ENCODE data around the gene GUCY1B1. TPM values are rescaled to one million over a fixed set of nuclear protein-coding genes. Genes with fewer than 3 reads are reported as not detected.

GUCY1B1 gene
- total and polyA plus RNA-seq, 11 donors = 12.5 to 30.7 (median 18.5) TPM

GRCh38 chr4:155777971-155778735 is 19.3 kb downstream of the GUCY1B1 start:
- Histone ChIP-seq H3K4me1 (peaks cover 0 to 23% (median 6%) of the 10 kb centered on the region in 12 donors), H3K36me3 (peaks cover 0 to 52% (median 5%) of the 10 kb centered on the region in 9 donors), H3K27ac (peak overlapping the region in 6 of 12 donors; percentile 8 to 58 (median 17)), H3K9me3 (no peaks in the 10 kb centered on the region), H3K27me3 (no peaks in the 10 kb centered on the region), H3K4me3 (no peak overlapping the region)
- 41 to 53% (median 48%) methylated on average over 3 of the region's 3 CpGs for WGBS, 4 donors
- intact Hi-C loops (cut with DNase I) = loop anchor here in 2 of 10 donors (10.0 kb wide), 1 partner anchor 103 kb away; no protein-coding TSS in a partner anchor
- TF ChIP-seq POLR2A (IDR thresholded peaks at IDR 0.05) (no peak), CTCF (IDR thresholded peaks at IDR 0.05) (no peak)
- no peak for DNase-seq
- ATAC-seq = peak in 1 of 4 donors; percentile 41

GRCh38 chr4:155780775-155781174 is 22.0 kb downstream of the GUCY1B1 start:
- intact Hi-C loops (cut with DNase I) = loop anchor here in 6 of 10 donors (5.0 to 10.0 kb wide), 5 partner anchors 113 to 376 kb away; partner anchors contain the start of gene GUCY1A1 (in 2 of the 6)
- Histone ChIP-seq H3K36me3 (peaks cover 0 to 40% (median 3%) of the 10 kb centered on the region in 9 donors), H3K27ac (peak overlapping the region in 1 of 12 donors; percentile 33), H3K4me3 (no peak overlapping the region), H3K27me3 (no peaks in the 10 kb centered on the region), H3K4me1 (peaks cover 0 to 43% (median 10%) of the 10 kb centered on the region in 12 donors), H3K9me3 (no peaks in the 10 kb centered on the region)
- no peak for DNase-seq
- ATAC-seq = peak in 1 of 4 donors; percentile 43
- WGBS, 4 donors = 29 to 38% (median 34%) methylated on average over 1 of the region's 1 CpG
- TF ChIP-seq CTCF (IDR thresholded peaks at IDR 0.05) (no peak), POLR2A (IDR thresholded peaks at IDR 0.05) (no peak)

- peaks cover 0 to 34% (median 3%) of the 10 kb centered on the region in 9 donors for H3K36me3 ChIP-seq
- DNase-seq (no peak), ATAC-seq (no peak)
- no peaks in the 10 kb centered on the region for H3K9me3 ChIP-seq
- no peak overlapping the region for H3K4me3 ChIP-seq
- H3K27ac ChIP-seq = peak overlapping the region in 1 of 12 donors; percentile 33
- 83 to 89% (median 86%) methylated on average over 4 of the region's 4 CpGs for WGBS, 4 donors
- H3K4me1 ChIP-seq = peaks cover 0 to 43% (median 10%) of the 10 kb centered on the region in 12 donors
- TF ChIP-seq CTCF (IDR thresholded peaks at IDR 0.05) = no peak
- TF ChIP-seq POLR2A (IDR thresholded peaks at IDR 0.05) = no peak
- intact Hi-C loops (cut with DNase I) = loop anchor here in 6 of 10 donors (5.0 to 10.0 kb wide), 5 partner anchors 114 to 377 kb away; partner anchors contain the start of gene GUCY1A1 (in 2 of the 6)
- no peaks in the 10 kb centered on the region for H3K27me3 ChIP-seq
Observed at GRCh38 chr4:155781249-155781831, 22.5 kb downstream of the GUCY1B1 start.

GRCh38 chr4:155784637-155785036 is 25.8 kb downstream of the GUCY1B1 start:
- Histone ChIP-seq H3K27ac (no peak overlapping the region), H3K4me3 (no peak overlapping the region), H3K27me3 (no peaks in the 10 kb centered on the region), H3K4me1 (peaks cover 0 to 39% (median 6%) of the 10 kb centered on the region in 12 donors), H3K36me3 (peaks cover 0 to 18% (median 1%) of the 10 kb centered on the region in 9 donors), H3K9me3 (no peaks in the 10 kb centered on the region)
- TF ChIP-seq CTCF (IDR thresholded peaks at IDR 0.05) (no peak), POLR2A (IDR thresholded peaks at IDR 0.05) (no peak)
- ATAC-seq (no peak), DNase-seq (no peak)
- WGBS, 4 donors = 56 to 78% (median 61%) methylated on average over 1 of the region's 1 CpG
- intact Hi-C loops (cut with DNase I) = loop anchor here in 8 of 10 donors (2.0 to 10.0 kb wide), 9 partner anchors 117 to 382 kb away; partner anchors contain the start of gene GUCY1A1 (in 2 of the 8)

All from heart left ventricle (tissue), 16 donors.